ENCODE data around the gene MTCH1.

GRCh38 chr6:36964908-36965307, 21.1 kb downstream of the MTCH1 start:
- TF ChIP-seq POLR2AphosphoS5 (IDR thresholded peaks at IDR 0.05; ENCODE audit: low read depth, low read length) (no peak), TAF1 (IDR thresholded peaks at IDR 0.05; ENCODE audit: low read depth, low read length) (no peak), SPI1 (IDR thresholded peaks at IDR 0.05; ENCODE audit: low read depth, low read length) (no peak)

All from GM12891 (cell line).